ENCODE results near the gene TP73.
A peak's percentile ranks its signal among the peaks of the same experiment; 100 is the strongest.
"Not testable (repeated sequence)": the region's sequence is repeated elsewhere in the genome, so short reads cannot be mapped to it uniquely, and the experiment has no call there.

The TP73 gene

GRCh38 chr1:3618881-3619671, 33.2 kb upstream of the TP73 start:
- DNase-seq (ENCODE audit: low spot score) = peak; percentile 89

- no peak for DNase-seq (ENCODE audit: low spot score)
These were observed 31.6 kb upstream of the TP73 start for GRCh38 chr1:3620708-3621107.

- not testable (repeated sequence) for DNase-seq (ENCODE audit: low spot score)
These were observed 31.1 kb upstream of the TP73 start for GRCh38 chr1:3621151-3621671.

- DNase-seq (ENCODE audit: low spot score) = not testable (repeated sequence)
These were observed 30.2 kb upstream of the TP73 start for GRCh38 chr1:3622102-3622501.

- peak; percentile 35 for DNase-seq (ENCODE audit: low spot score)
These were observed 28.7 kb upstream of the TP73 start for GRCh38 chr1:3623441-3624199.

GRCh38 chr1:3624200-3625136, 27.8 kb upstream of the TP73 start, which contains the start of gene TPRG1L:
Gene TPRG1L, plus strand, starts transcription at chr1:3625015. Its CDS starts 58 bp downstream, at chr1:3625073.
- peak; percentile 100 for DNase-seq (ENCODE audit: low spot score)

- DNase-seq (ENCODE audit: low spot score) = peak; percentile 63
These were observed 27.0 kb upstream of the TP73 start for GRCh38 chr1:3625151-3625907.

GRCh38 chr1:3626025-3626424, 26.3 kb upstream of the TP73 start:
- no peak for DNase-seq (ENCODE audit: low spot score)

GRCh38 chr1:3627515-3628253, 24.6 kb upstream of the TP73 start:
- no peak for DNase-seq (ENCODE audit: low spot score)

GRCh38 chr1:3628445-3628844, 23.9 kb upstream of the TP73 start:
- DNase-seq (ENCODE audit: low spot score) = no peak

GRCh38 chr1:3629561-3630160, 22.7 kb upstream of the TP73 start:
- DNase-seq (ENCODE audit: low spot score) = no peak

- no peak for DNase-seq (ENCODE audit: low spot score)
These were observed 22.1 kb upstream of the TP73 start for GRCh38 chr1:3630161-3630611.

GRCh38 chr1:3630914-3631313, 21.4 kb upstream of the TP73 start:
- DNase-seq (ENCODE audit: low spot score) = no peak

- no peak for DNase-seq (ENCODE audit: low spot score)
These were observed 20.7 kb upstream of the TP73 start for GRCh38 chr1:3631320-3632260.

- no peak for DNase-seq (ENCODE audit: low spot score)
These were observed 20.0 kb upstream of the TP73 start for GRCh38 chr1:3632298-3632697.

- no peak for DNase-seq (ENCODE audit: low spot score)
These were observed 19.5 kb upstream of the TP73 start for GRCh38 chr1:3632716-3633343.

GRCh38 chr1:3633344-3634058, 18.8 kb upstream of the TP73 start:
- no peak for DNase-seq (ENCODE audit: low spot score)
